ENCODE measurements around the gene GPAM.
A peak's percentile ranks its signal among the peaks of the same experiment; 100 is the strongest.

The GPAM gene

DNA sequence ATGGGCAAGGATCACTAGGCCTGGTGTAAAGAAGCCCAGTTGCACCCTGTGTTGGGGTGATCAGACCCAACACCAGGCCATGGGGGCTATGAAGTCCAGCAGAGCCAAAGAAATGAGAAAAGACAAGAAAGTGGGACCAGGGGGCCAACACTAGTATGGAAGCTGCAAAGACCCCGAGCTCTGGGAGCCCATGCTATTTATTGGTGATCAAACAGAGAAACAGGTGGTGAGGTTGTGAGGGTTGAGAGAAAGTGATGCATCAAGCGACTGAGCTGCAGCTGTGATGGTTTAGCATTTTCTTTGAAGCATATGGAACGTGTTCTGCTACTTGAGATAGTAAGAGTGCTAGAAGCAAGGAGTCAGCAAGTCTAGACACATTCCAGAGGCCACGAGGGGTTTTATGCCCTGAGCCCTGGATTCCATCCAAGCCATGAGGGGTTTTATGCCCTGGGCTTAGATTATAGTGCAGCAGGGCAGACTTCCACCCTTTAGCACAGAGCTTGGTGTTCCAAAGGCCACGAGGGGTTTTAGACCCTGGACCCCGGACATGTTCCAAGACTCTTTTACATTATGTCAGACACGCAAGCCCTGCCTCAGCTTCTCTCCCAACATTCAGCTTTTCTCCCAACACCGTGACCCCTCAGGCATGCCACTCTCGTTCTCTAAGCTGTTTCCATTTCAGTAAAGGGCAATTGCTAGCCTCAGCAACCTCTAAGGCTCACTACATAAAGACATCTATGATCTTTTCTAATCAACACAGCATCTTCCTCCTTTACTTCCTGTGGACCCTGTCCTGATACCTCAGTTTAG, 43.1 kb upstream of the GPAM start:
- H3K27me3 ChIP-seq (ENCODE audit: control insufficient read depth in 5 of 5, insufficient read depth in 4 of 5, low read length in 5 of 5) = no peaks in the 10 kb centered on the region
- H3K36me3 ChIP-seq (ENCODE audit: control insufficient read depth in 5 of 5, insufficient read depth in 5 of 5, low read length in 5 of 5) = no peaks in the 10 kb centered on the region
- H3K4me3 ChIP-seq (ENCODE audit: low read depth in 1 of 5, low read length in 5 of 5) = peak overlapping the region in 3 of 5 donors; percentile 32 to 55 (median 44)
- H3K9ac ChIP-seq (ENCODE audit: low read length in 5 of 5) = peak overlapping the region in 2 of 5 donors; percentile 57 to 78
- H3K4me1 ChIP-seq (ENCODE audit: control insufficient read depth in 5 of 5, insufficient read depth in 5 of 5, low read length in 5 of 5) = peaks cover 0 to 59% (median 37%) of the 10 kb centered on the region in 5 donors
- H3K27ac ChIP-seq (ENCODE audit: low read depth, low read length) = peak overlapping the region; percentile 84
- peaks cover 0 to 6% (median 0%) of the 10 kb centered on the region in 5 donors for H3K9me3 ChIP-seq (ENCODE audit: control insufficient read depth in 5 of 5, low read length in 5 of 5)

DNA sequence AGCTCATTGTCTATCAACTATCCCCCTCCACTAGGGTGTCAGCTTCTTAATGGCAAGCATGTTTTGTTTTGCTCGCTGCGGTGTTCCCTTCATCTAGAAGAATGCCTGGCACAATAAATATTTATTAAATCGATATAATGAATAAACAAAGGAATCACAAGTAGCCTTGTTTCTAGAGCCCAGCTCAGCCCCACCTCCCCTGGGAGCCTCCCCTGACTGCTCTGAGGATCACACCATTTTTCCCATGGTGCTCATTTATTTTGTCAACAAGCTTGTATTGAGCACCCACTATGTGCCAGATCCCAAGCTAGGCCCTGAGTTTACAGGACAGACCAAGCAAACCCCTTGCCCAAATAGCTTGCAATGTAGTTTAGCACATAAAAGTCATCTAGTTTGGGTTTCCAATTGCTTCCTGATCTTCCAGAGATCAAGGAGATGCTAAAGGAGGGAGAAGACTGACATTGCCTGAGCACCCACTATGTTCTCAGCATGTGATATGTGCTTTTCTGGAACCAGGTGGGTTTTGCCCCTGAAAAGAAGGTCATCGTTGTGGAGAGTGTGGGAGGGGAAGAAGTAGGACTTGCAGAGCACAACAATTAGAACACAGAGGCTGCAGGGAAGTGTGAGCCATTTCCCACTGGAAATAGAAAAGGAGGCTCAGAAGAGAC, 42.3 kb upstream of the GPAM start:
- Histone ChIP-seq H3K4me1 (ENCODE audit: control insufficient read depth in 5 of 5, insufficient read depth in 5 of 5, low read length in 5 of 5) (peaks cover 0 to 55% (median 37%) of the 10 kb centered on the region in 5 donors), H3K27ac (ENCODE audit: low read depth, low read length) (peak overlapping the region; percentile 84), H3K27me3 (ENCODE audit: control insufficient read depth in 5 of 5, insufficient read depth in 4 of 5, low read length in 5 of 5) (no peaks in the 10 kb centered on the region), H3K36me3 (ENCODE audit: control insufficient read depth in 5 of 5, insufficient read depth in 5 of 5, low read length in 5 of 5) (peaks cover 0 to under 1% (median 0%) of the 10 kb centered on the region in 5 donors), H3K9me3 (ENCODE audit: control insufficient read depth in 5 of 5, low read length in 5 of 5) (peaks cover 0 to 6% (median 0%) of the 10 kb centered on the region in 5 donors), H3K9ac (ENCODE audit: low read length in 5 of 5) (peak overlapping the region in 1 of 5 donors; percentile 19), H3K4me3 (ENCODE audit: low read depth in 1 of 5, low read length in 5 of 5) (peak overlapping the region in 3 of 5 donors; percentile 32 to 55 (median 44))

DNA sequence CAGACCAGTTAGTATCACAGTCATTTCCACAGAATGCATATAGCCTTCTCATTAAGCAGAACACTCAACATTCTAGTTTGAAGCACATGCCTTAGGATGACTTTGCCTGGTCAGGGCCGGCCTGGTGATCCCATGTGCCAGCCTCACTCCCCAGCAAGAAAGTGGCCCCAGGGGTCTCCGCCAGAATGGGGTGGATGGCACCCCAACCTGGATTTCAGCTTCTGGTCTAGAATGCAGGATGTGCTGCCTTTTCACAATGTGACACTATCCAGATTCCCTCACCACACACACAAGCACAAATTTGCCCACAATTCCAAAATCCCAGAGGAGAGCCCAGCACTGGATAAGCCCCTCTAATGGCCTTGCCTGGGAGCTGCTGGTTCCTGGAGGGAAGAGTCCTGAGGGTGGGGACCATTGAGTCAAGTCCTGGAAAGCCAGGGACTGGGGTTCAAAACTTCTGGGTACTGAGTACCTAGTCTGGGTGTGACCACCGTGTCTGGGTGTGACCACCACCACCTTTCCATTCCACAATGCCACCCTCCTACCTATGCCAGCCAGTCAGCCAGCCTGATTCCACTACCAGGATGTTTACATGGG, 41.5 kb upstream of the GPAM start:
- Histone ChIP-seq H3K4me1 (ENCODE audit: control insufficient read depth in 5 of 5, insufficient read depth in 5 of 5, low read length in 5 of 5) (peaks cover 0 to 55% (median 37%) of the 10 kb centered on the region in 5 donors), H3K27me3 (ENCODE audit: control insufficient read depth in 5 of 5, insufficient read depth in 4 of 5, low read length in 5 of 5) (no peaks in the 10 kb centered on the region), H3K27ac (ENCODE audit: low read depth, low read length) (peak overlapping the region; percentile 84), H3K9ac (ENCODE audit: low read length in 5 of 5) (peak overlapping the region in 2 of 5 donors; percentile 19 to 21), H3K4me3 (ENCODE audit: low read depth in 1 of 5, low read length in 5 of 5) (peak overlapping the region in 1 of 5 donors; percentile 38), H3K9me3 (ENCODE audit: control insufficient read depth in 5 of 5, low read length in 5 of 5) (peaks cover 2 to 12% (median 8%) of the 10 kb centered on the region in 5 donors), H3K36me3 (ENCODE audit: control insufficient read depth in 5 of 5, insufficient read depth in 5 of 5, low read length in 5 of 5) (peaks cover 0 to 8% (median 0%) of the 10 kb centered on the region in 5 donors)

DNA sequence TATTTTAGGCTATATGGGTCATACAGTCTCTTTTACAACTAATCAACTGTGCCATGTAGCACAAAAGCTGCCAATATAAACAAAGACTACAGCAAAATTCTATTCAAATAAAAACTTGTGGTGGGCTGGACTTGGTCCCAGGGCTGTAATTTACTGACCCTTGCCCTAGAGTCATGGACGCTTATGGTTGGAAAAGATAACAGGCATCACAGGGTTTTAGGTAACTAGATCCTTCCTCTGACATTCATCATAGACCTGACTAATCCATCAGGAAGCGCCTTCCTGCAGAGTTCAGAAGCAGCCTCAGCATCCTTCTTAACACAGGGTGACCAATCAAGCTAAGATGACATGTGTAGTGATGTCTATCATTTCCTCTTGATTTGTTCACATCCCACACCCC, 40.2 kb upstream of the GPAM start:
- no peak overlapping the region for H3K4me3 ChIP-seq (ENCODE audit: low read depth in 1 of 5, low read length in 5 of 5)
- H3K4me1 ChIP-seq (ENCODE audit: control insufficient read depth in 5 of 5, insufficient read depth in 5 of 5, low read length in 5 of 5) = peaks cover 0 to 56% (median 37%) of the 10 kb centered on the region in 5 donors
- H3K9me3 ChIP-seq (ENCODE audit: control insufficient read depth in 5 of 5, low read length in 5 of 5) = peaks cover 2 to 12% (median 10%) of the 10 kb centered on the region in 5 donors
- peak overlapping the region; percentile 25 for H3K27ac ChIP-seq (ENCODE audit: low read depth, low read length)
- peaks cover 0 to 2% (median 0%) of the 10 kb centered on the region in 5 donors for H3K27me3 ChIP-seq (ENCODE audit: control insufficient read depth in 5 of 5, insufficient read depth in 4 of 5, low read length in 5 of 5)
- H3K9ac ChIP-seq (ENCODE audit: low read length in 5 of 5) = peak overlapping the region in 1 of 5 donors; percentile 37
- H3K36me3 ChIP-seq (ENCODE audit: control insufficient read depth in 5 of 5, insufficient read depth in 5 of 5, low read length in 5 of 5) = peaks cover 0 to 8% (median 0%) of the 10 kb centered on the region in 5 donors

DNA sequence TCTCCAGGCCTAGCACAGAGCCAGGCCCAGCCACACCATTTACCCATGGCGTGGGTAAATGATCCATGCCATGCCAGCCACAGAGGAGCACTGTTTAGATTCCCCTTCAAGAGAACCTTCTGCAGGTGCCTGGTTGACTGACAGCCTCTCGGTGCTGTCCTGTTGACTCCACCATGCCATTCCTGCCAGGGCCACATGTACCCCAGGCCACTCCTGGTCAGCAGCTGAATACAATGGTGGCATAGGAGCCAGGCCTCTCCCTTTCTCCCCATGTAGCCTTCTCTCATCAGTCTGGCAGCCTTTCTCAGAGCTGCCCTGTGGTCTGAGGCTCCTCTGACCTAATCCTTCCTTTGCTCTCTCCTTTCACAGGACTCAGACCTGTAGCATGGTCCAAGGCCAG, 39.2 kb upstream of the GPAM start:
- H3K4me1 ChIP-seq (ENCODE audit: control insufficient read depth in 5 of 5, insufficient read depth in 5 of 5, low read length in 5 of 5) = peaks cover 0 to 52% (median 32%) of the 10 kb centered on the region in 5 donors
- H3K27me3 ChIP-seq (ENCODE audit: control insufficient read depth in 5 of 5, insufficient read depth in 4 of 5, low read length in 5 of 5) = peaks cover 0 to 5% (median 0%) of the 10 kb centered on the region in 5 donors
- H3K36me3 ChIP-seq (ENCODE audit: control insufficient read depth in 5 of 5, insufficient read depth in 5 of 5, low read length in 5 of 5) = peaks cover 0 to 8% (median 0%) of the 10 kb centered on the region in 5 donors
- peaks cover 2 to 12% (median 10%) of the 10 kb centered on the region in 5 donors for H3K9me3 ChIP-seq (ENCODE audit: control insufficient read depth in 5 of 5, low read length in 5 of 5)
- H3K9ac ChIP-seq (ENCODE audit: low read length in 5 of 5) = no peak overlapping the region
- H3K4me3 ChIP-seq (ENCODE audit: low read depth in 1 of 5, low read length in 5 of 5) = peak overlapping the region in 1 of 5 donors; percentile 4
- H3K27ac ChIP-seq (ENCODE audit: low read depth, low read length) = peak overlapping the region; percentile 25

DNA sequence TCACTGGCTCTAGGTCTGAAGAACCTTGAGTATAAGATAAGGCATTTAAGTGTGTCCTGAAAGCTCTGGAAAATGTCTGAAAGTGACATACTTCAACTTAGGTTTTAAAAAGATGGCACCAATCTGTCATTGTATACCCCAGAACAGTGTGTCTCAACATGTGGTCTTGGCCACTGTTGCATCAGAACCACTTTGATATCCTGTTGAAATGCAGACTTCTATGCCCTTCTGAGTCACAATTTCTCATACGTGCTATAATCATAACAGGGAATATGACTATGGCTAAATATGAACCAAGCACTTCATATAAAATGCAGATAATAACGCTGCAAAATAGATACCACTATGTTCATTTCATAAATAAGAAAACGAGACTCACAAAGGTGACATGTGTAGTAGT, 38.0 kb upstream of the GPAM start:
- no peak overlapping the region for H3K9ac ChIP-seq (ENCODE audit: low read length in 5 of 5)
- H3K4me3 ChIP-seq (ENCODE audit: low read depth in 1 of 5, low read length in 5 of 5) = no peak overlapping the region
- H3K9me3 ChIP-seq (ENCODE audit: control insufficient read depth in 5 of 5, low read length in 5 of 5) = peaks cover 2 to 12% (median 10%) of the 10 kb centered on the region in 5 donors
- H3K36me3 ChIP-seq (ENCODE audit: control insufficient read depth in 5 of 5, insufficient read depth in 5 of 5, low read length in 5 of 5) = peaks cover 0 to 8% (median 0%) of the 10 kb centered on the region in 5 donors
- no peak overlapping the region for H3K27ac ChIP-seq (ENCODE audit: low read depth, low read length)
- H3K4me1 ChIP-seq (ENCODE audit: control insufficient read depth in 5 of 5, insufficient read depth in 5 of 5, low read length in 5 of 5) = peaks cover 0 to 53% (median 22%) of the 10 kb centered on the region in 5 donors
- peaks cover 0 to 5% (median 0%) of the 10 kb centered on the region in 5 donors for H3K27me3 ChIP-seq (ENCODE audit: control insufficient read depth in 5 of 5, insufficient read depth in 4 of 5, low read length in 5 of 5)

DNA sequence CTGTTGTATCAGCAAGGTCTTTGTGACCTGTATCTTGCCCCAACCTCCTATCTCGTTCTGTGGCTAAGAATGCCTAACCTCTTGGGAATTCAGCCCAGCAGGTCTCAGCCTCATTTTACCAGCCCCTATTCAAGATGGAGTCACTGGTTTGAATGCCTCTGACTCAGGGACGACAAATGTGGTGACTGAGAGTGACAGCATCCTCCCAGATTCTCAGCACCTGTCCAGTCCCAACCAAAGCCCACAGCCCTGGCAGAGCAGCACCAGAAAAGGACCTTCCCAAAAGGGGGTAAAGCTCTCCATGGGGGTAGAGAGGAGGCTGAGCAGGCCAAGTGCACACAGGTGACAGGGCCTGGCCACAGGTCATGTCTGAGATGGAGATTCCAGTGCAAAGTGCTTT, 35.4 kb upstream of the GPAM start:
- Histone ChIP-seq H3K9ac (ENCODE audit: low read length in 5 of 5) (no peak overlapping the region), H3K4me1 (ENCODE audit: control insufficient read depth in 5 of 5, insufficient read depth in 5 of 5, low read length in 5 of 5) (peaks cover 0 to 49% (median 9%) of the 10 kb centered on the region in 5 donors), H3K36me3 (ENCODE audit: control insufficient read depth in 5 of 5, insufficient read depth in 5 of 5, low read length in 5 of 5) (peaks cover 0 to 8% (median 0%) of the 10 kb centered on the region in 5 donors), H3K4me3 (ENCODE audit: low read depth in 1 of 5, low read length in 5 of 5) (no peak overlapping the region), H3K27ac (ENCODE audit: low read depth, low read length) (no peak overlapping the region), H3K27me3 (ENCODE audit: control insufficient read depth in 5 of 5, insufficient read depth in 4 of 5, low read length in 5 of 5) (peaks cover 0 to 5% (median 0%) of the 10 kb centered on the region in 5 donors), H3K9me3 (ENCODE audit: control insufficient read depth in 5 of 5, low read length in 5 of 5) (peaks cover 2 to 11% (median 6%) of the 10 kb centered on the region in 5 donors)

DNA sequence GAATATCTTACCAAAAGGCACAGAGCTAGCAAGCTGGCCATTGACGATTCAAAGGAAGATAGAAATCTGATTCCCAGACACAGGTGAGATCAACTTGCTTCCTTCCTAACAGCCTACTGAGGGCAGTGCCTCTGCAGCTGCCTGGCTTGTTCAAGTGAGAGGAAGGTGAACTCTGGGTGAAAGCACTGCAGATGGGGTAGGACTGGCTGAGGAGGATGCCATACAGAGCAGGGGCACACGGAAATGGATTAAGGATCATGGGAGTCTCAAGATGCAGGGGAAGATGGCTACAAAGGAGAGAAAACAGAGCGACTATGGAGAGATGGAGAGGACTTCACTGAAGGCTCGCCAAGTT, 34.4 kb upstream of the GPAM start:
- Histone ChIP-seq H3K27ac (ENCODE audit: low read depth, low read length) (peak overlapping the region; percentile 28), H3K9me3 (ENCODE audit: control insufficient read depth in 5 of 5, low read length in 5 of 5) (peaks cover 2 to 11% (median 6%) of the 10 kb centered on the region in 5 donors), H3K27me3 (ENCODE audit: control insufficient read depth in 5 of 5, insufficient read depth in 4 of 5, low read length in 5 of 5) (peaks cover 0 to 5% (median 0%) of the 10 kb centered on the region in 5 donors), H3K4me3 (ENCODE audit: low read depth in 1 of 5, low read length in 5 of 5) (no peak overlapping the region), H3K9ac (ENCODE audit: low read length in 5 of 5) (no peak overlapping the region), H3K36me3 (ENCODE audit: control insufficient read depth in 5 of 5, insufficient read depth in 5 of 5, low read length in 5 of 5) (peaks cover 0 to 8% (median 0%) of the 10 kb centered on the region in 5 donors), H3K4me1 (ENCODE audit: control insufficient read depth in 5 of 5, insufficient read depth in 5 of 5, low read length in 5 of 5) (peaks cover 0 to 49% (median 9%) of the 10 kb centered on the region in 5 donors)

DNA sequence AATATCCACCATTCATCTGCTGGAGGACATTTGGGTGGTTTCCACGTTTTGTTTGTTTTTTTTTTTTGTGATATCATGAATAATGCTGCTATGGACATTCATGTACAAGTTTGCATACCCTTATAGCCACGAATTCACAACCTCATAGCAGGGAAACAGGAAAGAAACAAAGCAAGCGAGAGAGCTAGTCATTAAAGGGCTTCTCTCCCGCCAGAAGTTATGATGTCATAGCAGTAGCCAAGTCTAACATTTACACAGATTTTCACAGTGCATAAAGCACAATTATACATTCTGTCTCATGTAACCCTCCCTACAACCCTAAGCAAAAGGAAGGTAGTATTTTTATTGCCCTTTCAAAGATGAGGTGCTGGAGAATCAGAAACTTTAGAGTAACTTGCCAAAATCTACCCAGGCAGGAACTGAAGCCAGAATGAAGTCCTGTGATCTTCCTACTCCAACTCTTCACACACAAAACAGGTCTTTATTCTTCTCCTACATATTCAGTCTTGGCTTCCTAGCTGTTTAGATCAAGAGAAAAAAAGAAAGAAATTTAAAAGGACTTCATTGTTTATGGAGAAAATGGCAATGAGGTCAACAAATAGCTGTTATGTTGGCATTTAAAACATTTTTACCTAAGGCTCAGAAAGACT, 33.9 kb upstream of the GPAM start:
- Histone ChIP-seq H3K36me3 (ENCODE audit: control insufficient read depth in 5 of 5, insufficient read depth in 5 of 5, low read length in 5 of 5) (peaks cover 0 to 8% (median 2%) of the 10 kb centered on the region in 5 donors), H3K9ac (ENCODE audit: low read length in 5 of 5) (no peak overlapping the region)

More for the DNA sequence above, 33.9 kb upstream of the GPAM start:
- peak overlapping the region; percentile 28 for H3K27ac ChIP-seq (ENCODE audit: low read depth, low read length)
- peaks cover 0 to 49% (median 5%) of the 10 kb centered on the region in 5 donors for H3K4me1 ChIP-seq (ENCODE audit: control insufficient read depth in 5 of 5, insufficient read depth in 5 of 5, low read length in 5 of 5)
- peaks cover 2 to 11% (median 6%) of the 10 kb centered on the region in 5 donors for H3K9me3 ChIP-seq (ENCODE audit: control insufficient read depth in 5 of 5, low read length in 5 of 5)
- no peak overlapping the region for H3K4me3 ChIP-seq (ENCODE audit: low read depth in 1 of 5, low read length in 5 of 5)
- H3K27me3 ChIP-seq (ENCODE audit: control insufficient read depth in 5 of 5, insufficient read depth in 4 of 5, low read length in 5 of 5) = peaks cover 0 to 5% (median 0%) of the 10 kb centered on the region in 5 donors
